Measurements from ENCODE around the gene STUB1.

- no peak for TF ChIP-seq ZNF274 (IDR thresholded peaks at IDR 0.05; ENCODE audit: low read depth, low read length)
- TF ChIP-seq YY1 (IDR thresholded peaks at IDR 0.05; ENCODE audit: insufficient read depth, insufficient read length) = no peak
Observed at GRCh38 chr16:728890-729744, 48.9 kb downstream of the STUB1 start.

All from NT2/D1 (cell line).